Raji (cell line): ENCODE measurements around the gene GPN2.

Experiments
- POLR2A ChIP-seq: IDR thresholded peaks from 2 replicates; pipeline ENCODE4 v1.6.1; 2011; ENCODE audit warnings: low read depth, low read length, control low read depth; ENCODE audit not compliant: insufficient read depth

Gene GPN2

GRCh38 chr1:26853600-26853999 lies 36.5 kb downstream of the GPN2 start:
- no peak for TF ChIP-seq POLR2A

GRCh38 chr1:26853156-26853555 lies 36.9 kb downstream of the GPN2 start:
- no peak for TF ChIP-seq POLR2A

GRCh38 chr1:26852701-26853100 lies 37.4 kb downstream of the GPN2 start:
- TF ChIP-seq POLR2A = no peak

GRCh38 chr1:26851106-26851684 lies 38.9 kb downstream of the GPN2 start:
- no peak for TF ChIP-seq POLR2A

- TF ChIP-seq POLR2A = no peak
Measured at GRCh38 chr1:26848941-26849774, 40.9 kb downstream of the GPN2 start.

- no peak for TF ChIP-seq POLR2A
Measured at GRCh38 chr1:26848499-26848898, 41.6 kb downstream of the GPN2 start.

- no peak for TF ChIP-seq POLR2A
Measured at GRCh38 chr1:26844424-26845196, 45.5 kb downstream of the GPN2 start.

DNA sequence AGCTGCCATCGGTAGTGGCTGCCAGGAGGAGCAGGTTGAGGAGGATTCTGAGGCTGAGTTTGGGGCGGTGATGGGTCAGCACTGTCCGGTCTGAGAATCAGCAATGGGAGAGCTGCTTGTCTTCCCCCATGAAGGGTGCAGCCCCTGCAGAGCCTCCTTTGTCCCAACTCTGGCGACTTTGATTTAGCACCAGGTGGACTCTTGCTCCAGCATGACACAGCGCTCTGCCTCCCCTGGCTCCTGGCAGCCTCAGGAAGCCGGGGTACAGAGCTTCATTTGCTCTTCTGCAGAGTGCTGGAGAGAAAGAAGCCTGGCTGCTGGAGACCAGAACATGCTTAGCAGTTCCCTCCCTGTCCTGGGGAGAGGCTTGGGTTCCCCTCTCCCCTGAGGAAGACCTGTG lies 50.3 kb downstream of the GPN2 start:
- TF ChIP-seq POLR2A = no peak

- no peak for TF ChIP-seq POLR2A
Measured at GRCh38 chr1:26839339-26839722, 50.8 kb downstream of the GPN2 start.

- no peak for TF ChIP-seq POLR2A
Measured at GRCh38 chr1:26838474-26839338, 51.4 kb downstream of the GPN2 start.

DNA sequence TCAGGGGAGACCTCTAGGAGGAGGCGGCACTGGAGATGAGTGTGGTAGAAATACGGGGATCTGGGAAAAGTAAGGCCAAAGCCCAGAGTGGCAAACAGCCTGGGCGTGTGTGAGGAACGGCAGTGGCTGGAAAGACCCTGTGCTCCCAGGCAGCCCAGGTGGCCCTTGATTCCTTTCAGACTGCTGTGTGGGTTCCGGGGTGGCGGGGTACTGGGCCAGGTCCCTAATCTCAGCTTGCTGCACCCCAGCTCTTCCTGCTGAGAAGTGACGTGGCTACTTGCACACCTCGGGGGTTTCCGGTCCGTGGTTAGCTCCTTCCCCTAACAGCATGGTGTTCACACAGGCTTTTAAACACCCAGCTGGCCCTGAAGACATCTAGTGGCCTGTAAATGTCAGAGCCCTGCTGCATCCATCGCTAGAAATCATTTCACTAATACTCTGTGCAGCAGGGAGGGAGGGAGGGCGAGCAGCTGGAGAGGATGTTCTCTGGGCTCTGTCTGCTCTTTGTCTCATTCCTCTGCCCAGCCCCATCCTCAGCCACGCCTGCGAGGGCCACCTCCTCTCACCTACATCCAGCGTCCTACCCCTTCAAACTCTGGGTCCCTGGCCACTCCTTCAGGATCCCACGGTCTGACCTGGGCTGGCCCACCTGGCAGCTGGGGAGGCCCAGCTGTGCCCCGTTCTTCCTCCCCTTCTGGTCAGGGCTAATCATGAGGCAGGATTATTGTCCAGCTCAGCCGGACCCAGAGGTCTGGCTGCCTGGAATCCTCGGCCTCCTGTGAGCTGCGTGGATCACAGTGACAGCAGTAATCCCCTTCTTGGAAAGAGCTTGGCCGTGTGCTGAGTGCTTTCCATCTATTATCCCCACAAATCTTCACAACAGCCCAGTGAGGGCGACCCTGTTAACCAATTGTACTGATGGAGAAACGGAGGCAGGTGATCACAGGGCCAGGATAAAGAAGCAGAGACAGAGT lies 56.4 kb downstream of the GPN2 start:
- TF ChIP-seq POLR2A = 0 out of 2 replicates have a peak, but pooled peaks have one; percentile 28

GRCh38 chr1:26832249-26832960 lies 57.7 kb downstream of the GPN2 start:
- no peak for TF ChIP-seq POLR2A
